GM19463 (cell line): ENCODE results near the gene DCST2.
A peak's percentile ranks its signal among the peaks of the same experiment; 100 is the strongest.

Source experiments
- ATAC-seq: cut with Tn5 transposase; IDR thresholded peaks from one replicate; pipeline ENCODE4 v1.9.1; 2021; ENCODE audit warnings: mild to moderate bottlenecking, moderate library complexity; ENCODE audit not compliant: unreplicated experiment

DCST2 gene

DNA sequence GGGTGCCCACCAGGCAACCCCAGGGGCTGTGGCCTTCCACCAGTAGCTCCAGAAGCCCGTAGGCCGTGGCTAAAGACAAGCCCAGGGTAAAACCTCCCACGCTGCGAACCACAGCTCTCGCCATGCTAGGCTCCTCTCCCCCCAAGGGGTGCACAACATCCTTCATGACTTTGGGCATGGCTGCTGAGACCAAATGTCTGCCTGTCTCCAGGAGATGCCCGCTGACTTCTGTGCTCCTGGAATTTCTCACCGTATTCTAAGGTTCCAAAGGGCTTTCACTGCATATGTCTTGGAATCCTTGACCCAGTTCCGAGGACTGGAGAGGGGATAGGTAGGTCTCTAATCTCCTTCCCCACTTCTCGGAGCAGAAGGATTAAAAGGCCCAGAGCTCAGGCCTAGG is at the start of gene DCST2, which contains the start of gene DCST1:
Gene DCST2, minus strand, starts transcription at position 258 of the 400 bp plus-strand sequence. Its CDS starts 80 bp downstream, at position 178.
Gene DCST1, plus strand, starts transcription at position 301 of the 400 bp plus-strand sequence. CDS start 213 bp downstream, outside the sequence.
- no peak for ATAC-seq

DNA sequence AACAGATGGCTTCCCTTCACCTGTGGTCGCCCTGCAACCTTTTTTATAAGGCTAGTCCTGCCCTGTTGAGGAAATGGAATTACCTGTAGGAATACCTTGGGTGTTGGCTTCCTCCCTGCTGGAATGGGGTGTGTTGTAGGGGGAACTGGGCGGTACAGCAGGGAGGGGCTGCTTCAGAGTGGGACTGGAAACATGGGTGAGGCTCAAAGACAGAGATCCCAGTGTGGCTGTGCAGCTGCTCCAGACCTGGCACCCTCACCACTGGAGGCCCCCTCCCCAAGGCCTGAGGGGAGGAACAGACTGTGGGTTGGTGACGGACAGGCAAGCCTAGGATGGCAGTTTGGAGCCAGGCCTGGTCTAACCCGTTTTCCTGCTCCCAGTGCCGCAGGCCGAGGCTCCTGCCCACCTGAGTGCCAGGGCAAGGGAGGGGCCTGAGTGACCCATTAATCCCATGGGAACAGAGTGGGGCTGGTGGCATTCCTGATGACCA is 49.5 kb upstream of the DCST2 start:
- ATAC-seq = no peak

DNA sequence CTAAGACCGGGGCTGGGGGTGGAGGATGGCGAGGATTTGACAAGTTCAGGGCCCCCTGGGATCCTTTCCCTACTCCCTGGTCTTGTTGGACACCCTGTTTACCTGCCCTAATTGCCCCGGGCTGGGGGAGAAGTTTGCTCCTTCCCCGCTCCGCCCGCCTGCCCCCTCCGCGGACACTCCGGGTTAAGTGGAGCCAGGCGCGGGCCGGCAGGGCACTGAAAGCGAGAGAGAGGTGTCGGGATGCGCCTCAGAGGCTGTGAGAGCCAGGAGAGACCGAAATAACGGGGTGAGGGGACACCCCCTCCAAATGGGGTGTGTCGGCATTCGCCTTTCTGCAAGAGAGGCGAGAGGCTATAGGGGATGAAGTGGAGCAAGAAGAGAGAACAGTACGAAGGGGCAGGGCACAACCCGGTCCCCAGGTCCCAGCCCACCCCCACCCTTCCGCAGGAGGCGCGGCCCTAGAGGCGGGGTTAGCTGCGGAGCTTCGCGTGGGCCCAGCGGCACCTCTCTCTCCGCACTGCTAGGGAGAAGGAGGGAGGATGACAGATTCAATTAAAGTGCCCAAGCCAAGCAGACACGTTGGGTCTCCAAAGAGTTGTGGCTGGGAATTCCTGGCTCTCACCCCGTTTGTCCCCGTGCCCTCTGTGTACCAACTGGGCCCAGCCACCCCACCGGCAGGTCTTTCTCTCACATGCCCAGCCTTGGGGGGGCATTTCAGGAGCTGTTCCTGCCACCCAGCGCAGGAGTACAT is 48.9 kb upstream of the DCST2 start:
- ATAC-seq = no peak

DNA sequence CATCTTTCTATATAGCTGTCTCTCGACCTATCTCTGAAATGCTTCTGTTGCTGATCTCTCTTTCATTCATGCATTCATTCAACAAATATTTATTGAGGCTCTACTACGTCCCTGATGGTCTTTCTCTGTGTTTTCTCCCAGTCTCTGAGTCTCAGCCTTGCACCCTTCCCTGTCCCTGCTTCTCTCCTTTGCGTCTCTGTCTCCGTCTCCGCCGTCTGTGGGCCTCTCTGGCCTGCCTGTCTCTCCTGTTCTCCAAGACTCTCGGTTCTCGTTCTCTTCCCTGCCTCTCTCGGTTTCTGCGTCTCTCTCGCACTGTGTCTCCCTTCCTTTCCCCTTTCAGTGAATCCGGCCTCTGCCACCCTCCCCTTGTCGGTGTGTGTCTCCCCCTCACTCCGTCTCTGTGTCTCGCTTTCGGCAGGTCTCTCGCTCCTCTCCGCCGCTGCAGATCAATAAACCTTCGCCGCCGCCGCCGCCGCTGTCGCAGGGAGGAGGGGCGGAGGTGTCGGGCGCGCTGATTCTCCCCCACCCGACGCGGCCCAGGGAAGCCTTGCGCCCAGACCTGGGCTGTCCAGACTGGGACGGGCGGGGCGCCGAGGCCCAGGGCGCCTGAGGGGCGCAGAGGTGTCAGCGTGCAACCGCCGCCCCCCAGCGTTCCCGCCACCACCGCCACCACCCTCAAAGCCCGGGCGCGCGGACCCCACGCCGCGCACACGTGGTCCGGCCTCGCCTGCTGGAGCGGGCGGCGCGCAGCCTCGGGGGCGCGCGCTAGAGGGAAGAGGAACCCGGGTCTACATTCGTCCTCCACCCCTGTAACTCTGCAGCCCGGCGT is 48.1 kb upstream of the DCST2 start:
- ATAC-seq = no peak

DNA sequence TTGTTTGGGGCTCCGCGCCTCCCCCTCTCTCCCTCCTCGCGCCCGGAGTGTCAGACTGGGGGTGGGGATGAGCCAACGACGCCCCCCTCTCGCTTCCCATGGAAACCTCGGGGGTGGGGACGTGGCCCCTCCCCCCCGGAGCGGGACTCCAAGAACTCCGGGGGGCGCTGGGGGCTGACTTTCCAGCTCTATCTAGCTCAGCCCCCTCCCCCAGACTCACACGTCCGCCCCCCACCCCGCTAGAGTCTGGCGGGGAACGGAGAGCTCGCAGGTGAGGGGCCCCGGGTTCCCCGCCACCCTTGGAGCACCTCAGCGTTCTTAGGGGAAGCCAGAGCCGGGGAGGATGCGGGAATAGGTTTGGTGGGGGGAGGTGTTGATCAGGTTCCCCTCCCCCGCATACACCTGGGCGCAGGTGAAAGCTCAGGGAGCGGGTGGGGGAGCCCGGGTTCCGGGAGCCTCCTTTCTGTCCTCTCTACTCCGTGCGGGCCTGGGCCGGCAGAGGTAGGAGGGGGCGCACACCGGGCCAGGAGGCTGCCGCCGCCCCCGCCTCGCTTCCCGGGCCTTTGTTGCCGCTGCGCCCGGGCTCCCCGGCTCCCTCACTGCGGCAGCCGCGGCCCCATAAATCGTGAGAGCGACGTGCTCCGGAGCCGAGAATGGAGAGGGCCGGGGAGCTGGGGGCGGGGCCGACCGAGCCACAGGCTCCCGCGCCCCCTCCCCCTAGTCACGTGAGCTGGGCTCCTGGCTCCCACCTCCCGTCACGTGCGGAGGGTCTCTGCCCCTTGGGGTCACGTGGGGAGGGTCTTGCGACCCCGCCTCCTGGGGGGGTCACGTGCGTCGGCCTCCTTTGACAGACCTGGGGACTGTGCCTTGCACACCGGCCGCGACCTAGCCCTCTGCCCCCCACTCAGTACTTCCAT is 47.0 kb upstream of the DCST2 start:
- ATAC-seq = no peak

DNA sequence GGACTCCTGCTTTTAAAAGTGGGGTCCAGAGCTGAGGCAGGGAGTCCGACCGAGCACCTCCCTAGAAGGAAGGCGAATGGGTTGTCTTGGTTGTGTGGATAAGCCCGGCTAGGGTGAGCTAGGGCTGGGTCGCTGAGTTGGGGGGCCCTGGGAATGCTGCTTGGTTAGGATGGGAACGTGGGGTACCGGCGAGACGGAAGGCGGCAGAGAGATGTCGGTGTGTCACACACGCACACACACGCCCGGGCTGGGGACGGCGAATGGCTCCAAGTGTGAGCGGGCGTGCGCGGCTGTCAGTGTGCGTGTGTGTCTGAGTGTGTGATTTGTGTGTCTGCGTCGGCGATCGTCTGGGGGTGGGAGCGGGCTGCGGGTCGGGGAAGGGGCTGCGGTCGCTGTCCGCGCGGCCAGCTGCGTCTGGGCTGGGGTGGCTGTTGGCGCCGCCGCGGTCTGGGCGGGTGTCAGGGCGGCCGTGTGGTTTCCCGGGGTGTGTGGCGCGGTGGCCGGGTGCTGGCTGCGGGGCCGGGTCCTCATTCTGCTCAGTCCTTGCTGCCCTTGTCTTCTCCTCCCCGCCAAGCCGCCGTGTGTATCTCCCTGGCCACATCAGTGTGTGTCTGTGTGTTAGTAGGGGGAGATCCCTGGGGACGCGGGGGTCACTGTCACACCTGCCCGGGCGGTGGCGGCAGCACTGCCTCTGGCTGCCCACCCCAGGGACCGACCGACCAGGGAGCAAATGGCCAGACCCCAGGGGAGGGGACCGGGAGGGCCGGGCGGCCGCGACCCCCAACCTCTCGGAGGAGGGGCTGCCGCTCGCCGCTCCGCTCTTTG is 46.1 kb upstream of the DCST2 start:
- ATAC-seq = no peak

DNA sequence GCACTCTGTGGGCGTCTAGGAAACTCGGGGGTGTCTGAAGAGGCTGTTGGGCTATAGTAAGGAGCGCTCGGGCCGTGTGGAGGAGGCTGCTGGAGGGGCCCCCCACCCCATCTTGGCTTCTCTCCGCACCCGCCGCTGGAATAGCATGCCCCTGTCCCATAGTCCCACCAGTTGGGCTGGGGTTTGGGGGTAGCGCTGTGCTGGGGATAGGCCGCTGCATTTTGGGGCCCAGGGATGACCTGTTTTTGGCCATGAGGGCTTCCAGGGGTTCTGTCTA is 45.6 kb upstream of the DCST2 start:
- ATAC-seq = no peak

DNA sequence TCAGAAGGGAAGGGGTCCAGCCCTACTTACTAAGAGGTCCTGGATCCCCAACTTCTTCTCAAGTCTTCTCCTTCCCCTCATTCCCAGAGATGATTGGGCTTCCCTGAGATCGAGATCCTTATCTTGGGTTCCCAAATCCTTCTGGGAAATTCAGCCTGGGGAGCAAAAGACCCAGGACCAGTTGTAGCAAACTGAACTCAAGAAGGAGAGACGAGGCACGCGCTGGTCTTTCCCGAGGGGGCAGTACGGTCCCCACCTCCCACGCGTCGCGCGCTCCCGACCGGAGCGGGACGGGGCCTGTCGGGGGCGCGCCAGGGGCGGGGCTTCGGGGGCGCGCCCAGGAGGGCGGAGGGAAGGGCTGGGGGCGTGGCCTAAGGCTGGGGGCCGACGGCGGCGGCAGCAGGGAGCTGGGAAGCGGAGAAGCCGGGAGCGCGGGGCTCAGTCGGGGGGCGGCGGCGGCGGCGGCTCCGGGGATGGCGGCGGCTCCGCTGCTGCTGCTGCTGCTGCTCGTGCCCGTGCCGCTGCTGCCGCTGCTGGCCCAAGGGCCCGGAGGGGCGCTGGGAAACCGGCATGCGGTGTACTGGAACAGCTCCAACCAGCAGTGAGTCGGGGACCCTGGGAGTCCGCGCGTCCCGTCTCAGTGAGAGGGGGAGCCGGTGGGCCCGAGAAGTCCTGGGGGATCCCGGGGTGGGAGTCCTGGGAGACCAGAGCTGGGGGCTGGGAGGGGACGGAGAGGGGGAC is 45.1 kb upstream of the DCST2 start, which contains the start of gene EFNA3:
Gene EFNA3, plus strand, starts transcription at position 369 of the 741 bp plus-strand sequence. Its CDS starts 105 bp downstream, at position 474.
- no peak for ATAC-seq

DNA sequence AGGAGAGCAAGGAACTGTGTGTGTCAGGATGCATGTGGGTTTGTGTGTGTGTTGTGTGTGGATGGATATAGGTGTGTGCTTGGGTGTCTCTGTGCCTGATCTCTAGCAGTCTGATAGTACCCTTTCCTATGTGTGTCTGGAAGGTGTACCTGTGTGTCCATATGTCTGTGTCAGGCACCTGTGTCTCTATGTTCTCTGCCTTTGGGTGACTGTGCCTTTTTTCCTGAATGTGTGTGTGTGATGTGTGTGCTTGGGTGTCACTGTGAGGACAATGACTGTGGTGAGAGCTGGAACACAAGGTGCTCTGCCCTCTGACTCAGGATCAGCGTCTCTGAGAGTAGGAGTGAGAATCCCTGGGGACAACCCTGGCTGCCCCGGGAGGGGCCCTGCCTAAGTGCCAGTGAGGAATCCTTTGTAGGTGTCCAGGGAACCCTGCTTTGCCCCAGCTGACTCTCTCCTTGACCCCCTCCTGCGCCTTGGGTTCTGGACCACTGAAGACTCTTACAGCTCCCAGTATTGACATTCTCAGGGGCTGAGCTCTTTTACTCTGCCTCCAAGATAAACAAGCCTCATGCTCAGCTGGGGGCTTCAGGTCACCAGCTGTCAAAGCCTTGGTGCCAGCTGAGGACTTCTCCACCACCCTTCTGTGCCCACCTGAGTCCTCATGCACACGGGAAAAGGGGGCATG is 44.3 kb upstream of the DCST2 start:
- no peak for ATAC-seq

DNA sequence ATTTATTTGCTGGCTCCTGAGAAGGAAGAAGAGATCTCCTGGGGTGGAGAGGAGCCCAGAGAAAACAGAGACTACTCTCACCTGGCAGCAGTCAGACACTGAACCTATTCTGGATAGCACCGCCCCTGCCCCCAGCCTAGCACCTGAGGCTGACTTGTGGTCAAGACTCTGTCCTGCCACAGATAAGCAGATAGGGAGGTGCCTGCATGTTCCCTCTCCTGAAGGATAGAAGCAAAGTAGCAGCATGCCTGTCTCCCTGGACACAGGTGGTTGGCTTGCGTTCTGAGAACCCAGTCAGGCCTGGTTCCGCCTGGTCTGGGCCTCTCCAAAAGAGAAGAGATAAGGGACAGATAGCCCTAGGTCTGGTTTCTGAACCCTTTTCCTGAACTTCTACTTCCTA is 43.8 kb upstream of the DCST2 start:
- ATAC-seq = no peak

DNA sequence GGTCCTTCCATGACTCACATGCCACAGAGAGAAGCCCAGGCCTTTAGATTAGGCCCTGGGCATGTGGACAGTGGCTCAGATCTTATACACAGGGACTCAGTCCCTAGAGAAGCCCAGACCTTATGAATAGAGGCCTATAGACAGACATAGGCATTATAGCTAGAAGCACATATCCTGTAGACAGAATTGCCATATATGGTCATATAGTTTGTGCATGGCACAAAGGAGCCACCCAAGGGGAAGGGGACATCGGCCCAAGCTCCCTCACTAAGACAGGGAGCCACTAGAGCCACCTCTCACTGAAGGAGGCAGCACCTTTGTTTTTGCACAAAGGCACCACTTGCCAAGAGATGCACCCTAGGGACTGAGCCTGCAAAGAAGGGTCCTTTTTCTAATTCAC is 42.8 kb upstream of the DCST2 start:
- no peak for ATAC-seq

DNA sequence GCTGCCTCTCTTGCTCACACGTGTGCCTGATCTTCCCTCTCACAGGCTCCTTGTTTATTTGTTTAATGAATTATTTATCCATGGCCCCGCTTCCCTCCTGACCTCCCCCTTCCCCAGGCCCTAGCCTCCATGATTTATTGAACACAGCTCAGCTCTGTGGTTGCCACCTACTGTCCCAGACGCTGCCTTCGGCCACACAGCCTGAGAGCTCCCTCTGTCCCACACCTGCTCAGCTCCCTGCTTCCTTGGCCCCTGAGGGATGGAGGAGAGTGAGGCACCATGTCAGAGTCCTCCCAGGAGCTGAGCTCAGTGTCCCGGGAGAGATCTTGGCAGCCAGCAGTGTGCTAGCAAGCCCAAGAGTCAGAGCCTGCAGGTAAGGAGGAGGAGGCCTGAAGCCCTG is 42.0 kb upstream of the DCST2 start:
- ATAC-seq = no peak

DNA sequence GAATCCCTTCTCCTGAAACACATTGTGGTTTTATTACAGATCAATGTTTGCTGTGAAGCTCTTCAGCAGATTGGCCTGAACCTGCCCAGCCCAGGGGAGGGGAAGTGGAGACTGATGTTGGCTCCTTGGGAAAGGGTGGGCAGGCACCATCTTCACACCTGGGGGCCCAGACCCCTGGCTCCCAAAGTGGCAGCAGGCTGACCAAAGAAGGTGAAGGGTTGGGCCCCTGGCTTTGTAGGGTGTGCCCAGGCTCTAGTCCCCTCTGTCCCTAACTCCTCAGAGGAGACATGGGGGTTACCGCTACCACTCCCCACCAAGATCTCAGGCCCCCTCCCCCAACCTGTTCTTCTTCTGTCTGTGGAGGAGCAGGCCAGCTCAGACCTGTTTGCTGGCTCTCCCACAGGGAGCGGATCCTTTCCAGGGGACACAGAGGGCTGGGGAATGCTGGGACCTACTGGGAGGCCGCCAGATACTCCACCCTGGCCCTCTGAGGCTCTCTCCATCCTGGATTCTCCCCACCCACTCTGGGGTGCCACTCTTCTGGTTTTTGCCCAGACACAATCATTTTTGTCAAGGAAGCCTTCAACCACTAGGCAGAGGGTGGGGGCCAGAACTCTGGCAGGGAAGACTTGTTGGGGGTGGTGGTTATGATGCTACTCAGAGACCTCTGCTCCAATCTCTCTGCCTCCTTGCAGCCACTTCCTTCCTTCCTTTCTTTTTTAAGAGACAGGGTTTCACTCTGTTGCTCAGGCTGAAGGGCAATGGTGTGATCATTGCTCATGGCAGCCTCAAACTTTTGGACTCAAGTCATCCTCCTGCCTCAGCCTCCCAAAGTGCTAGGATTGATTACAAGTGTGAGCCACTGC is 40.0 kb upstream of the DCST2 start:
- ATAC-seq = no peak

DNA sequence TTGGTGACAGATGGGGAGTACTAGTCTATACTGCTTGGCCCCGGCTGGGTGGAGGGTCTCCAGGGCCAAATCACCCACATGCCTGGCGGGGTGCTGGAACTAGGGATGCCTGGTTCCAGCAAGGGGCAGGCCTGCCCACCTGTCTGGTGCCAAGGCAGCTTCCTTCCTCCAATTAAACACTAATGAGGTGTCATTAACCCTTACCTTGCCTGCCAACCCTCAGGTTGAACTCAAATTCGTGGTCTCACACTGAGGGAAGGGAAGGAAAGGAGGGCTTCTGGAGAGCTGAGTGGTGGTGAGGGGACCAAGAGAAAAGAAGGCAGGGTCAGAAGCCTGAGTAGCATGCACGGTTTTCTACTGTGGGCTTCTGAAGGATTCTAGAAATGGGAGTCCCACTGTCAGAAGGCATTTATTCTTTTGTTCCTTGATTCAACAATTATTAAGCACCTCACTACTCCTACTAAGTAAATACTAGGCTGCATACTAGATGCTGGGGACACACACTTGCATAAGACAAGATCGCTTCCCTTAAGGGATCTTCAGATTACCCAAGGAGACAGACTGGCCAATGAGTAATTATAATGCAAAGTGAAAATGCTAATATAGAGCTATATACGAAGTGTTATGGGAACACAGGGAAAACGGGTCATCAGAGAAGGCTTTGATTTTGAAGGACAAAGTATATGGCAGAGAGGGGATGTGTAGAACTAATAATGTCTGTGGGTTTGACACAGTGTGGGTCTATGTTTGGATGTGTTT is 39.1 kb upstream of the DCST2 start:
- ATAC-seq = no peak

DNA sequence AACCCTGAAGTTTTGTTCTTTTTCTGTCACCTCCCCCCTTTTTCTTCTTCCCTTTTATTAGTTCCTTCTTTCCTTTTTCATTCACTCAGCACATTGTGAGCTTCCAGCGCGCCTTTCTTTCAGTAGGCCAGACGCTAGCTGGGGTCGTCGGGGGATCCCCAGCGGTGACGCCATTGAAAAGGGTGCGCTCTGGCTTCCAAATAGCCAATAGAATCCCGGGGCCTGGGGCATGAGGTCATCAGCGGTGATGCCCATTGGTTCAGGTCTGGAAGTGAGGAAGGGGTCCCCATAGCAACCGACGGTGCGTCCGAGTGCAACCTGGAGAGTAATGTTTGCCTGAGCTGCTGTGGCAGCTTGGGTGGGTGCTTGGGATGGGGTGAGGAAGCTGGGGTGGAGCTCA is 38.1 kb upstream of the DCST2 start:
- no peak for ATAC-seq

DNA sequence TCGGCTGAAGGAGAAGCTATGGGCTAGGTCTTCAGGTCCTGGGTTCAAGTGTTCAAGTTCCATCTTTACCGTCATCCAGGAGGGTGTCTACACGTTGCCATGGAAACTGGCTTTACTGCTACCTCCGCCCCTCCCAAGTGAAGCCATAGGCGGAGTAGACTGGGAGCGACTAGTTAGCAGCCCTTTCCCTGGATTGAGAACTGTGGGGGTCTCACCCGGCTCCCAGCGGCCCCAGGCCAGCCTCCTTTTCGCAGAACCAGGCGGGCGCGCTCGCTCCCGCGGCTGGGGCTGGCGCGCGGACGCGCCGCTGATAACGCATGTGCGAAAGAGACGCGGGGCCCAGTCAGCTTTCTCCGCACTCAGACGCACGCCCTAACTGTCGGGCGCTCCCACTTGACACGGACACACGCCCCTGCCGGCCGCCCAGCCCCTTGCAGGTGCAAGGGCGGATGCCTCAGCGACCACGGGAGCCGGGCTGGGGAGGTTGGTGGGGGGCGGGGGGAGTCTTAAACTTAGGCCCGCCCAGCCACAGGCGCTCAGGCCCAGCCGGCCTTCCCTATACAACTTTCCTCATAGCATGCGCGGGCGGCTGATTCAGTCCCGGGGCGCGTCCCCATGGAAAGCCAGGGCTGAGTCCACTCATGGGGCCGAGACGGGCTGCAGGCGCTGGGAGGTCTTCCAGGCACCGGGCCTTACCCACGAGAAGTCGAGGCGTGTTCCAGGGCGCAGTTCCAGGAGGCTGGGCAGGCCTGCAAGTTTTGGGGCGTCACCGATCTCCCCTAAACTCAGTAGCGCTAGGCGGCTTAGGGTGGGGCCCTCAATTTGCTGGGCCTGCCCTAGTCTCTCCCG is 37.4 kb upstream of the DCST2 start:
- ATAC-seq = peak; percentile 75
